K562 (cell line): ENCODE results near the gene UBXN10. TPM values are rescaled to one million over a fixed set of nuclear protein-coding genes. Genes with fewer than 3 reads are reported as not detected.

ENCODE experiments used
- CCAR2 ChIP-seq: fragments of 200-400 bp; formaldehyde crosslinking; IDR thresholded peaks from 2 replicates; pipeline ENCODE4 v1.6.1; 2017; ENCODE audit warnings: mild to moderate bottlenecking, low read depth, low read length
- ETV5 ChIP-seq: sonication (generic); formaldehyde crosslinking; IDR thresholded peaks from 2 replicates; pipeline ENCODE4 v1.4.0; 2020; ENCODE audit warnings: low read depth, mild to moderate bottlenecking, missing genetic modification reagents
- FOS ChIP-seq: IDR thresholded peaks from 3 replicates; pipeline ENCODE4 v1.6.1; 2011; ENCODE audit not compliant: insufficient read length; ENCODE audit errors: extremely low read depth
- GATAD2A ChIP-seq: fragments of 450-650 bp; IDR thresholded peaks from 2 replicates; pipeline ENCODE4 v1.6.1; 2017
- HMBOX1 ChIP-seq: sonication (generic); IDR thresholded peaks from 2 replicates; pipeline ENCODE4 v1.6.1; 2016
- MAFG ChIP-seq: fragments of 450-650 bp; conservative IDR thresholded peaks from 2 replicates; pipeline ENCODE4 v1.6.1; 2016; ENCODE audit warnings: missing genetic modification characterization, missing compliant biosample characterization
- MTA3 ChIP-seq: fragments of 450-650 bp; formaldehyde crosslinking; IDR thresholded peaks from 2 replicates; pipeline ENCODE4 v1.6.1; 2017; ENCODE audit warnings: mild to moderate bottlenecking, borderline replicate concordance
- NFE2 ChIP-seq: IDR thresholded peaks from 2 replicates; pipeline ENCODE4 v1.6.1; 2014; ENCODE audit warnings: antibody characterized with exemption, low read depth
- NR1H2 ChIP-seq: sonication (generic); formaldehyde crosslinking; IDR thresholded peaks from 2 replicates; pipeline ENCODE4 v1.4.0; 2020; ENCODE audit warnings: mild to moderate bottlenecking, missing genetic modification reagents
- PCBP1 ChIP-seq: fragments of 200-400 bp; formaldehyde crosslinking; IDR thresholded peaks from 2 replicates; pipeline ENCODE4 v1.6.1; 2018; ENCODE audit warnings: mild to moderate bottlenecking, low read depth, low read length; ENCODE audit not compliant: poor library complexity, severe bottlenecking
- PHTF2 ChIP-seq: fragments of 250-450 bp; sonication (Bioruptor Pico); IDR thresholded peaks from 2 replicates; pipeline ENCODE4 v1.5.0; 2021; ENCODE audit warnings: mild to moderate bottlenecking
- POLR2A ChIP-seq: fragments of 450-650 bp; conservative IDR thresholded peaks from 2 replicates; pipeline ENCODE4 v1.6.1; 2016
- RBM14 ChIP-seq: fragments of 200-400 bp; formaldehyde crosslinking; IDR thresholded peaks from 2 replicates; pipeline ENCODE4 v1.6.1; 2018; ENCODE audit warnings: low read depth, mild to moderate bottlenecking, low read length, moderate library complexity, borderline replicate concordance; ENCODE audit not compliant: insufficient read depth
- SFPQ ChIP-seq: fragments of 200-400 bp; formaldehyde crosslinking; IDR thresholded peaks from 2 replicates; pipeline ENCODE4 v1.6.1; 2017; ENCODE audit warnings: mild to moderate bottlenecking, low read depth, low read length, moderate library complexity
- ZC3H11A ChIP-seq: IDR thresholded peaks from 2 replicates; pipeline ENCODE4 v1.6.1; 2012; ENCODE audit warnings: low read depth, low read length, improper control_type of control experiment
- ZNF274 ChIP-seq: IDR thresholded peaks from 2 replicates; pipeline ENCODE4 v1.6.1; 2011; ENCODE audit warnings: low read depth, mild to moderate bottlenecking, low read length, moderate library complexity, borderline replicate concordance
- ZNF384 ChIP-seq: IDR thresholded peaks from 2 replicates; pipeline ENCODE4 v1.6.1; 2012; ENCODE audit warnings: low read depth, low read length, improper control_type of control experiment
- ZNF398 ChIP-seq: fragments of 250-450 bp; sonication (Bioruptor Pico); IDR thresholded peaks from 2 replicates; pipeline ENCODE4 v1.8.0; 2021; ENCODE audit warnings: moderate library complexity, mild to moderate bottlenecking, inconsistent platforms
- ZNF79 ChIP-seq: fragments of 250-450 bp; sonication (Bioruptor Pico); IDR thresholded peaks from 2 replicates; pipeline ENCODE4 v1.4.0; 2020; ENCODE audit warnings: low read depth, mild to moderate bottlenecking, moderate library complexity
- polyA plus RNA-seq, 8 experiments: library from polyadenylated mRNA; depleted of rRNA in 4 of 8; stranded (reverse) in 5 of 8; unstranded in 3 of 8; fragments of >200 nt; fragmentation: Nextera tagmentation in 2 of 8; fragmentation: Illumina TruSeq in 1 of 8; extraction: Ambion mirVana in 2 of 8; extraction: Trizol in 1 of 8; gene quantifications; 2 replicates each; pipeline versions ENCODE4 v1.2.1 to v1.2.3, GENCODE V29; 2011 to 2014; ENCODE audit warnings: inconsistent platforms in 1 of 8, missing spikeins in 1 of 8
- total RNA-seq, 7 experiments: library from RNA; depleted of rRNA in 6 of 7; stranded (reverse); fragments of >200 nt in 6 of 7; fragmentation: Illumina TruSeq in 2 of 7; extraction: Trizol in 2 of 7; gene quantifications; 2 replicates each; pipeline versions ENCODE4 v1.2.1 to v1.2.3, GENCODE V29; 2011 to 2021; ENCODE audit warnings: low replicate concordance in 1 of 7
- TF ChIP-seq, protein P1 (sequence below): fragments of 450-650 bp; IDR thresholded peaks from 2 replicates; pipeline ENCODE4 v1.6.1; 2018; ENCODE audit not compliant: partially characterized antibody

Gene UBXN10
- total and polyA plus RNA-seq, 9 of the 15 experiments (the other 6 are each of a cell fraction or from before 2014, with no cell fraction given) = 10.7 to 17.7 (median 13.6) TPM

DNA sequence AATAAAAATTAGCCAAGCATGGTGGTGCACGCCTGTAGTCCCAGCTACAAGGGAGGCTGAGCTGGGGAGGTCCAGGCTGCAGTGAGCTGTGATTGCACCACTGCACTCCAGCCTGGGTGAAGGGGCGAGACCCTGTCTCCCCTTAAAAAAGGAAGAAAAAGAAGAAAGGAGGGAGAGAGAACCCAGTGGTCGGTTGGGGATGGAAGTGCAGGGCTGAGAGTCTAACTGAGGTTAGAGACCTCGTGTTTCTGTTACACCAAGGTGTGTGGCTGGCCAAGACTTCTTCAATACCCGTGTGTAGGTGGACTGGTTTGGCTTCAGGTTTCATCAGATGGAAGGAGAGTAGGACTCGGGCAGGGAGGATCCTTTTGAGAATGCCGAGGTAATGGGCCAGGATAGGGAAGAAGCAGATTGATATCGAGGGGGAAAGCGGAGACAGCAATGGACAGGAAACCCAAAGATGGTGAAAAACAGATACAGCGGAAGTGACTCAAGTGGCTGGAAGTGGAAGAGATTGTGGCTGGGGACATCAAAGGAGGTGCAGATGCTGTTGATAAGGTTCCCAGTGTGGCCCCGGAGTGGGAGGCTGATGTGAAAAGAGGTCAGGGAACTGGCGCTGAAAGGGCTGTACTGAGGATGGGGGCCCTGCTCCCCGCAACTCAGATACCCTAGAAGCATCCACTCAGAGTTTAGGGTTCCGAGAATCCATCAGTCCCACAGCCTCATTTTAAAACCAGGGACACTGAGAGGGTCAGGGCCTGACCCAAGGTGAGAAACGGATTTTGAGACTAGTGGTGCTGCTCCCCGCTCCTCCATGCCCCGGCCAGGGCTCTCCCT is 681 bp upstream of the UBXN10 start (continued):
- TF ChIP-seq CCAR2 = no peak
- no peak for TF ChIP-seq ZNF398 (CRISPR knock-in tag)
- no peak for TF ChIP-seq RBM14
- peak; percentile 69 for TF ChIP-seq NR1H2
- 0 out of 2 replicates have a peak, but pooled peaks have one; percentile 16 for TF ChIP-seq HMBOX1
- peak; percentile 90 for TF ChIP-seq GATAD2A
- TF ChIP-seq NFE2 = no peak
- TF ChIP-seq MAFG = no peak
- TF ChIP-seq PHTF2 (CRISPR knock-in tag) = no peak
- TF ChIP-seq ZNF79 (CRISPR knock-in tag) = no peak
- TF ChIP-seq, protein P1, sequence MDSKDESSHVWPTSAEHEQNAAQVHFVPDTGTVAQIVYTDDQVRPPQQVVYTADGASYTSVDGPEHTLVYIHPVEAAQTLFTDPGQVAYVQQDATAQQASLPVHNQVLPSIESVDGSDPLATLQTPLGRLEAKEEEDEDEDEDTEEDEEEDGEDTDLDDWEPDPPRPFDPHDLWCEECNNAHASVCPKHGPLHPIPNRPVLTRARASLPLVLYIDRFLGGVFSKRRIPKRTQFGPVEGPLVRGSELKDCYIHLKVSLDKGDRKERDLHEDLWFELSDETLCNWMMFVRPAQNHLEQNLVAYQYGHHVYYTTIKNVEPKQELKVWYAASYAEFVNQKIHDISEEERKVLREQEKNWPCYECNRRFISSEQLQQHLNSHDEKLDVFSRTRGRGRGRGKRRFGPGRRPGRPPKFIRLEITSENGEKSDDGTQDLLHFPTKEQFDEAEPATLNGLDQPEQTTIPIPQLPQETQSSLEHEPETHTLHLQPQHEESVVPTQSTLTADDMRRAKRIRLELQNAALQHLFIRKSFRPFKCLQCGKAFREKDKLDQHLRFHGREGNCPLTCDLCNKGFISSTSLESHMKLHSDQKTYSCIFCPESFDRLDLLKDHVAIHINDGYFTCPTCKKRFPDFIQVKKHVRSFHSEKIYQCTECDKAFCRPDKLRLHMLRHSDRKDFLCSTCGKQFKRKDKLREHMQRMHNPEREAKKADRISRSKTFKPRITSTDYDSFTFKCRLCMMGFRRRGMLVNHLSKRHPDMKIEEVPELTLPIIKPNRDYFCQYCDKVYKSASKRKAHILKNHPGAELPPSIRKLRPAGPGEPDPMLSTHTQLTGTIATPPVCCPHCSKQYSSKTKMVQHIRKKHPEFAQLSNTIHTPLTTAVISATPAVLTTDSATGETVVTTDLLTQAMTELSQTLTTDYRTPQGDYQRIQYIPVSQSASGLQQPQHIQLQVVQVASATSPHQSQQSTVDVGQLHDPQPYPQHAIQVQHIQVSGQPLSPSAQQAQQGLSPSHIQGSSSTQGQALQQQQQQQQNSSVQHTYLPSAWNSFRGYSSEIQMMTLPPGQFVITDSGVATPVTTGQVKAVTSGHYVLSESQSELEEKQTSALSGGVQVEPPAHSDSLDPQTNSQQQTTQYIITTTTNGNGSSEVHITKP = peak; percentile 12
- TF ChIP-seq MTA3 = peak; percentile 84
- TF ChIP-seq ETV5 (CRISPR knock-in tag) = peak; percentile 98
- no peak for TF ChIP-seq SFPQ
- no peak for TF ChIP-seq PCBP1
- TF ChIP-seq ZNF274 = no peak
- TF ChIP-seq POLR2A = peak; percentile 75
- TF ChIP-seq FOS = no peak
- no peak for TF ChIP-seq ZC3H11A
- TF ChIP-seq ZNF384 = no peak
